Upper lobe of left lung (tissue), 6 donors: ENCODE data around the gene CRKL. TPM values are rescaled to one million over a fixed set of nuclear protein-coding genes. Genes with fewer than 3 reads are reported as not detected.

Source experiments
- ATAC-seq, 2 donors: fragments of 200-7000 bp; cut with Tn5 transposase; one replicate each; pipeline ENCODE4 v1.9.1; 2022; ENCODE audit warnings: mild to moderate bottlenecking in 2 of 2, moderate library complexity in 2 of 2; ENCODE audit not compliant: low FRiP score in 2 of 2
- DNase-seq, 2 donors: peaks; one replicate each; pipeline ENCODE4 v3.0.0-alpha.2; 2019 to 2020
- H3K27ac ChIP-seq, 4 donors: fragments of 200-600 bp; sonication (generic); one replicate each; pipeline ENCODE4 v1.5.1; 2016 to 2019
- H3K27me3 ChIP-seq, 4 donors: fragments of 200-600 bp; sonication (generic); one replicate each; pipeline ENCODE4 v1.5.1; 2017 to 2019
- H3K36me3 ChIP-seq, 4 donors: fragments of 200-600 bp; sonication (generic); one replicate each; pipeline ENCODE4 v1.5.1; 2016 to 2019
- H3K4me1 ChIP-seq, 4 donors: fragments of 200-600 bp; sonication (generic); one replicate each; pipeline ENCODE4 v1.5.1; 2018 to 2019
- H3K4me3 ChIP-seq, 4 donors: fragments of 200-600 bp; sonication (generic); one replicate each; pipeline ENCODE4 v1.5.1; 2017 to 2019; ENCODE audit warnings: mild to moderate bottlenecking in 2 of 4, moderate library complexity in 1 of 4
- H3K9me3 ChIP-seq, 4 donors: fragments of 200-600 bp; sonication (generic); one replicate each; pipeline ENCODE4 v1.5.1; 2018 to 2019
- CTCF ChIP-seq, 6 experiments: fragments of 450-650 bp in 4 of 6; fragments of 200-600 bp in 2 of 6; sonication (generic) in 2 of 6; IDR thresholded peaks; one replicate each; pipeline ENCODE4 v1.5.1; 2016 to 2019; ENCODE audit warnings: antibody characterized with exemption in 6 of 6
- EP300 ChIP-seq, 4 donors: sonication (generic); formaldehyde crosslinking; IDR thresholded peaks; one replicate each; pipeline ENCODE4 v1.5.1; 2017; ENCODE audit warnings: antibody characterized with exemption in 4 of 4, control low read depth in 2 of 4
- POLR2A ChIP-seq, 4 donors: fragments of 450-650 bp; IDR thresholded peaks; one replicate each; pipeline ENCODE4 v1.5.1; 2016 to 2017; ENCODE audit warnings: antibody characterized with exemption in 4 of 4, mild to moderate bottlenecking in 2 of 4
- POLR2AphosphoS5 ChIP-seq, 2 donors: sonication (generic); formaldehyde crosslinking; IDR thresholded peaks; one replicate each; pipeline ENCODE4 v1.5.1; 2017; ENCODE audit warnings: antibody characterized with exemption in 2 of 2
- WGBS, 2 donors: methylation state at CpG; one replicate each; pipeline ENCODE4 v1.1.5; 2017 to 2018; 5-methylcytosine and 5-hydroxymethylcytosine counted together
- total RNA-seq, 6 donors: library from RNA; depleted of rRNA in 4 of 6; stranded (reverse); fragments of >200 nt in 4 of 6; gene quantifications; one replicate each; pipeline versions ENCODE4 v1.1.0 to v1.2.1, GENCODE V29; 2016 to 2021
- donor health status: DM: no; HTN: no; CAD: no; lungs with moderate emphysema.
- donor health status: DM: no; HTN: yes; CAD: no; lungs with severe emphysema.

The CRKL gene
- total RNA-seq, 6 donors from 2014 or later: 35.6 to 65.4 (median 53.4) TPM

- Histone ChIP-seq H3K36me3 (no peaks in the 10 kb centered on the region), H3K4me1 (peaks cover 8 to 22% (median 9%) of the 10 kb centered on the region in 4 donors), H3K4me3 (peak overlapping the region in 3 of 4 donors; percentile 37 to 47 (median 42)), H3K27ac (no peak overlapping the region), H3K9me3 (no peaks in the 10 kb centered on the region), H3K27me3 (peaks cover 0 to 10% (median 3%) of the 10 kb centered on the region in 4 donors)
- WGBS, 2 donors: 10 to 43% methylated on average over 13 to 27 of the region's 65 CpGs
- DNase-seq (peak in 1 of 2 donors; percentile 86), ATAC-seq (no peak)
- TF ChIP-seq CTCF (IDR thresholded peaks at IDR 0.05) (no peak), EP300 (IDR thresholded peaks at IDR 0.05) (no peak), POLR2AphosphoS5 (IDR thresholded peaks at IDR 0.05) (no peak), POLR2A (IDR thresholded peaks at IDR 0.05) (no peak)
Observed at GRCh38 chr22:20965104-20965887, 48.1 kb downstream of the CRKL start.

- no peak for TF ChIP-seq POLR2A (IDR thresholded peaks at IDR 0.05)
- TF ChIP-seq POLR2AphosphoS5 (IDR thresholded peaks at IDR 0.05): no peak
- TF ChIP-seq CTCF (IDR thresholded peaks at IDR 0.05): no peak
- TF ChIP-seq EP300 (IDR thresholded peaks at IDR 0.05): no peak
- WGBS, 2 donors: 78 to 85% methylated on average over 9 to 12 of the region's 13 CpGs
Observed at GRCh38 chr22:20965888-20966855, 49.0 kb downstream of the CRKL start.

GRCh38 chr22:20966883-20967696 lies 49.9 kb downstream of the CRKL start, which contains the start of gene AIFM3:
TSS of gene AIFM3 (plus strand) at chr22:20967255. CDS start at chr22:20967945, 690 bp downstream.
- TF ChIP-seq EP300 (IDR thresholded peaks at IDR 0.05) (no peak), POLR2AphosphoS5 (IDR thresholded peaks at IDR 0.05) (no peak)
- Histone ChIP-seq H3K4me3 (no peak within 1 kb of the TSS), H3K9me3 (no peaks in the 10 kb centered on the region), H3K4me1 (peaks cover 8 to 14% (median 9%) of the 10 kb centered on the region in 4 donors), H3K27ac (no peak within 1 kb of the TSS), H3K36me3 (no peaks in the 10 kb centered on the region), H3K27me3 (peaks cover 0 to 10% (median 3%) of the 10 kb centered on the region in 4 donors)
- ATAC-seq: peak in 1 of 2 donors; percentile 13
- 38 to 79% methylated on average over 6 to 22 of the region's 22 CpGs for WGBS, 2 donors
- peak in 1 of 2 donors; percentile 84 for DNase-seq

More at GRCh38 chr22:20965888-20966855, 49.0 kb downstream of the CRKL start:
- no peak overlapping the region for H3K27ac ChIP-seq
- H3K4me1 ChIP-seq: peaks cover 8 to 22% (median 9%) of the 10 kb centered on the region in 4 donors
- DNase-seq (peak in 1 of 2 donors; percentile 59), ATAC-seq (no peak)
- H3K9me3 ChIP-seq: no peaks in the 10 kb centered on the region
- no peak overlapping the region for H3K4me3 ChIP-seq
- H3K27me3 ChIP-seq: peaks cover 0 to 10% (median 3%) of the 10 kb centered on the region in 4 donors
- no peaks in the 10 kb centered on the region for H3K36me3 ChIP-seq

- peak in 1 of 2 donors; percentile 60 for DNase-seq
Observed at GRCh38 chr22:20967697-20968211, 50.5 kb downstream of the CRKL start.

More at GRCh38 chr22:20967697-20968211, 50.5 kb downstream of the CRKL start:
- peaks cover 0 to 10% (median 3%) of the 10 kb centered on the region in 4 donors for H3K27me3 ChIP-seq
- WGBS, 2 donors: 57% methylated on average over 17 to 19 of the region's 19 CpGs
- TF ChIP-seq EP300 (IDR thresholded peaks at IDR 0.05) (no peak), CTCF (IDR thresholded peaks at IDR 0.05) (no peak), POLR2AphosphoS5 (IDR thresholded peaks at IDR 0.05) (no peak)
- no peaks in the 10 kb centered on the region for H3K9me3 ChIP-seq
- peaks cover 8 to 14% (median 9%) of the 10 kb centered on the region in 4 donors for H3K4me1 ChIP-seq
- H3K36me3 ChIP-seq: no peaks in the 10 kb centered on the region
- ATAC-seq: no peak
- no peak overlapping the region for H3K27ac ChIP-seq
- no peak overlapping the region for H3K4me3 ChIP-seq
